SK-N-SH (cell line): ENCODE results near the gene NKX1-1. TPM values are rescaled to one million over a fixed set of nuclear protein-coding genes. Genes with fewer than 3 reads are reported as not detected.
"Not testable (repeated sequence)": the region's sequence is repeated elsewhere in the genome, so short reads cannot be mapped to it uniquely, and the experiment has no call there.

Source experiments
- CTCF ChIA-PET: fragments of 300-600, 350-600 bp; formaldehyde crosslinking; extraction: SDS; loops from one replicate; lab custom pipeline; 2021; lab: Yijun Ruan, JAX
- POLR2A ChIA-PET: fragments of 350-600 bp; sonication (Branson Sonifier 250); formaldehyde crosslinking; extraction: SDS; loops from one replicate; lab custom pipeline; 2020; ENCODE audit warnings: antibody characterized with exemption, inconsistent platforms; lab: Yijun Ruan, JAX
- DNase-seq: peaks from one replicate; pipeline ENCODE4 v3.0.0; 2012
- H2AFZ ChIP-seq: fragments of 200-600 bp; sonication (generic); 2 replicates; pipeline ENCODE4 v1.8.1; 2016; ENCODE audit warnings: antibody characterized with exemption, mild to moderate bottlenecking, low read depth
- H3F3A ChIP-seq: fragments of 200-600 bp; sonication (generic); replicated peaks from 2 replicates; pipeline ENCODE3; 2016; ENCODE audit warnings: antibody characterized with exemption, mild to moderate bottlenecking; ENCODE audit not compliant: insufficient read depth
- H3K27ac ChIP-seq, 2 experiments: fragments of 200-500 bp in 1 of 2; fragments of 200-600 bp in 1 of 2; sonication (Bioruptor generic) in 1 of 2; sonication (generic), shearing (Covaris generic) in 1 of 2; 2 replicates each; pipeline versions ENCODE4 v1.5.1 to v1.6.1; 2014 to 2016; ENCODE audit warnings: low read depth in 2 of 2, inconsistent platforms in 1 of 2, low read length in 1 of 2, mild to moderate bottlenecking in 1 of 2, mixed read lengths in 1 of 2
- H3K27me3 ChIP-seq: fragments of 200-600 bp; sonication (generic), shearing (Covaris generic); 2 replicates; pipeline ENCODE4 v1.6.1; 2016; ENCODE audit warnings: mixed run types; ENCODE audit not compliant: insufficient read depth
- H3K36me3 ChIP-seq, 2 experiments: fragments of 200-500 bp in 1 of 2; fragments of 200-600 bp in 1 of 2; sonication (Bioruptor generic) in 1 of 2; sonication (generic) in 1 of 2; replicated peaks in 1 of 2; 2 replicates each; pipeline versions ENCODE3 to v1.5.1; 2014 to 2016; ENCODE audit warnings: low read length in 1 of 2, mild to moderate bottlenecking in 1 of 2; ENCODE audit not compliant: insufficient read depth in 2 of 2, control insufficient read depth in 1 of 2
- H3K4me1 ChIP-seq, 2 experiments: fragments of 200-500 bp in 1 of 2; fragments of 200-600 bp in 1 of 2; sonication (Bioruptor generic) in 1 of 2; sonication (generic), shearing (Covaris generic) in 1 of 2; 2 replicates each; pipeline versions ENCODE4 v1.5.1 to v1.6.1; 2014 to 2016; ENCODE audit warnings: low read depth in 1 of 2, low read length in 1 of 2, mixed run types in 1 of 2; ENCODE audit not compliant: insufficient read depth in 2 of 2, control insufficient read depth in 1 of 2
- H3K4me2 ChIP-seq: fragments of 200-600 bp; sonication (generic), shearing (Covaris generic); 2 replicates; pipeline ENCODE4 v1.6.1; 2017; ENCODE audit warnings: mixed run types
- H3K4me3 ChIP-seq, 2 experiments: fragments of 200-500 bp in 1 of 2; fragments of 200-600 bp in 1 of 2; sonication (Bioruptor generic) in 1 of 2; sonication (generic), shearing (Covaris generic) in 1 of 2; 2 replicates each; pipeline versions ENCODE4 v1.5.1 to v1.8.1; 2014 to 2016; ENCODE audit warnings: low read depth in 2 of 2, inconsistent platforms in 1 of 2, low read length in 1 of 2, mild to moderate bottlenecking in 1 of 2, mixed read lengths in 1 of 2, moderate library complexity in 1 of 2
- H3K79me2 ChIP-seq: fragments of 200-600 bp; sonication (generic); 2 replicates; pipeline ENCODE4 v1.8.1; 2017; ENCODE audit warnings: mild to moderate bottlenecking; ENCODE audit not compliant: insufficient read depth
- H3K9ac ChIP-seq: fragments of 200-600 bp; sonication (generic); 2 replicates; pipeline ENCODE4 v1.6.1; 2017; ENCODE audit warnings: mixed run types
- H3K9me2 ChIP-seq: fragments of 200-600 bp; sonication (generic); 2 replicates; pipeline ENCODE4 v1.6.1; 2017; ENCODE audit warnings: mixed run types
- H3K9me3 ChIP-seq: fragments of 200-600 bp; sonication (generic); 2 replicates; pipeline ENCODE4 v1.6.1; 2017; ENCODE audit warnings: mixed run types, mild to moderate bottlenecking, moderate library complexity
- H4K20me1 ChIP-seq: fragments of 200-600 bp; sonication (generic); 2 replicates; pipeline ENCODE4 v1.6.1; 2017; ENCODE audit warnings: mild to moderate bottlenecking, mixed run types; ENCODE audit not compliant: insufficient read depth
- EZH2phosphoT487 ChIP-seq: fragments of 200-600 bp; sonication (generic); IDR thresholded peaks from 2 replicates; pipeline ENCODE4 v1.6.1; 2017; ENCODE audit warnings: low read depth, mixed run types, mild to moderate bottlenecking, antibody characterized with exemption, moderate library complexity, borderline replicate concordance
- FOSL2 ChIP-seq: IDR thresholded peaks from 2 replicates; pipeline ENCODE4 v1.4.0; 2012; ENCODE audit warnings: low read depth, mild to moderate bottlenecking, moderate library complexity, borderline replicate concordance
- GABPA ChIP-seq: IDR thresholded peaks from 2 replicates; pipeline ENCODE4 v1.4.0; 2012; ENCODE audit warnings: low read depth, mild to moderate bottlenecking
- MEF2A ChIP-seq: IDR thresholded peaks from 2 replicates; pipeline ENCODE4 v1.4.0; 2012; ENCODE audit warnings: low read depth, borderline replicate concordance
- MXI1 ChIP-seq: IDR thresholded peaks from 2 replicates; pipeline ENCODE4 v1.6.1; 2012; ENCODE audit warnings: mild to moderate bottlenecking, low read depth, low read length, improper control_type of control experiment
- NFIC ChIP-seq: IDR thresholded peaks from 2 replicates; pipeline ENCODE4 v1.4.0; 2012; ENCODE audit warnings: borderline replicate concordance
- NRF1 ChIP-seq: IDR thresholded peaks from 2 replicates; pipeline ENCODE4 v1.6.1; 2012; ENCODE audit warnings: low read depth, mild to moderate bottlenecking, low read length
- POLR2AphosphoS5 ChIP-seq: IDR thresholded peaks from 2 replicates; pipeline ENCODE4 v1.6.1; 2012; ENCODE audit warnings: low read depth, low read length
- TAF1 ChIP-seq: IDR thresholded peaks from 2 replicates; pipeline ENCODE4 v1.6.1; 2012; ENCODE audit warnings: low read depth, mild to moderate bottlenecking, low read length, moderate library complexity, borderline replicate concordance
- TCF12 ChIP-seq: IDR thresholded peaks from 2 replicates; pipeline ENCODE4 v1.4.0; 2012
- USF1 ChIP-seq: IDR thresholded peaks from 2 replicates; pipeline ENCODE4 v1.4.0; 2012; ENCODE audit warnings: low read depth, borderline replicate concordance
- WGBS: methylation state at CpG from one replicate; pipeline ENCODE4 v1.1.6; 2017; ENCODE audit warnings: low lambda C conversion rate; 5-methylcytosine and 5-hydroxymethylcytosine counted together
- polyA plus RNA-seq, 3 experiments: library from polyadenylated mRNA; depleted of rRNA; stranded (reverse); fragments of >200 nt; gene quantifications; 2 replicates each; pipeline ENCODE4 v1.2.3, GENCODE V29; 2012

NKX1-1 gene
- polyA plus RNA-seq, 1 of the 3 experiments (the other 2 are of a cell fraction), result not detected

- 38% methylated on average over 8 of the region's 22 CpGs for WGBS
- ChIA-PET POLR2A (no interaction called here), CTCF (no interaction called here)
- Histone ChIP-seq H3F3A (no peaks in the 10 kb centered on the region), H3K4me1 (no peaks in the 10 kb centered on the region), H3K27ac (no peak overlapping the region), H3K9ac (no peak overlapping the region), H3K9me2 (no peaks in the 10 kb centered on the region), H3K4me2 (no peak overlapping the region), H4K20me1 (no peaks in the 10 kb centered on the region), H3K27me3 (peaks cover 7% of the 10 kb centered on the region; the same call in 1 of the 2 replicates), H2AFZ (no peak overlapping the region), H3K36me3 (no peaks in the 10 kb centered on the region), H3K79me2 (no peaks in the 10 kb centered on the region), H3K4me3 (no peak overlapping the region), H3K9me3 (no peaks in the 10 kb centered on the region)
- TF ChIP-seq TAF1 (no peak), USF1 (no peak), FOSL2 (no peak), TCF12 (no peak), NRF1 (no peak), MEF2A (no peak), MXI1 (no peak), EZH2phosphoT487 (no peak)
- DNase-seq, result peak; percentile 7
Observed at GRCh38 chr4:1446502-1447386, 40.5 kb upstream of the NKX1-1 start.

GRCh38 chr4:1445716-1446445 lies 39.6 kb upstream of the NKX1-1 start:
- Histone ChIP-seq H3K36me3 (no peaks in the 10 kb centered on the region), H3K9ac (no peak overlapping the region), H3K9me3 (no peaks in the 10 kb centered on the region), H4K20me1 (no peaks in the 10 kb centered on the region), H3F3A (no peaks in the 10 kb centered on the region), H3K27me3 (peaks cover 7% of the 10 kb centered on the region; the same call in 1 of the 2 replicates), H3K27ac (no peak overlapping the region), H3K4me2 (no peak overlapping the region), H3K9me2 (no peaks in the 10 kb centered on the region), H3K4me1 (no peaks in the 10 kb centered on the region)
- ChIA-PET POLR2A (no interaction called here), CTCF (interaction anchor here (1.8 kb wide), 1 partner anchor 184 kb away, joined by 5 read pairs; no protein-coding TSS in a partner anchor)
- 50% methylated on average over 17 of the region's 21 CpGs for WGBS
- TF ChIP-seq TCF12 (no peak), POLR2AphosphoS5 (no peak), MXI1 (no peak), GABPA (no peak), NFIC (no peak)
- TF ChIP-seq, all 33 proteins: peak for 0
- no peak overlapping the region for H2AFZ ChIP-seq
- no peak overlapping the region for H3K4me3 ChIP-seq
- H3K79me2 ChIP-seq, result no peaks in the 10 kb centered on the region
- peak; percentile 4 for DNase-seq

GRCh38 chr4:1443688-1444172 lies 37.5 kb upstream of the NKX1-1 start:
- H3K9ac ChIP-seq, H3K4me3 ChIP-seq, DNase-seq, H3K79me2 ChIP-seq, H3K4me1 ChIP-seq, POLR2A ChIA-PET, H3K36me3 ChIP-seq, H3K9me3 ChIP-seq, CTCF ChIA-PET, H3K27ac ChIP-seq, H4K20me1 ChIP-seq, H3K27me3 ChIP-seq, H3K9me2 ChIP-seq, H3K4me2 ChIP-seq, H2AFZ ChIP-seq, H3F3A ChIP-seq: not testable (repeated sequence)
- 15% methylated on average over 4 of the region's 4 CpGs for WGBS
